AG08396 (cell line): ENCODE results near the gene MRPL1.
"Not testable (repeated sequence)": the region's sequence is repeated elsewhere in the genome, so short reads cannot be mapped to it uniquely, and the experiment has no call there.

Experiments used
- DNase-seq: peaks from one replicate; pipeline ENCODE4 v3.0.0; 2012; ENCODE audit warnings: low spot score, mixed read lengths

MRPL1 gene

GRCh38 chr4:77913348-77913747, 50.7 kb downstream of the MRPL1 start:
- DNase-seq, result no peak

DNA sequence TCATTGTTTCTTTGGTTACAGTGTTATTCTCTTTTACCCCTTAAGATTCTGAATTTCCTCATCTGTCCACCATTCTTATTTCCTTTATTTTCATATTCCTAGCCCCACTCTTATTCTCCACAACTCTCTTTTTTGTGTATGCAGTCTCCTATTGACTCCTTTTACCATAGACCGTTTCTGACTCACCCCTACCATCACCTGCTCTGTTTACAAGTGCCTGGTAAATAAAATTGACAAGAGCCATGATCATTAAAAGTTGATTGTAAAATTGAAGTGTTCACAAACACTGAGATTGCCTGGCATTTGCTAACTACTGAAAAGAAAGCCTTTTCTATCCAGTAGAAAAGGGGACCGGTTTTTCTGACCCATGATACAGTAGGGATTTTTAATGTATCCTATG, 54.4 kb downstream of the MRPL1 start:
- no peak for DNase-seq

- DNase-seq, result no peak
Measured at GRCh38 chr4:77917601-77918000, 55.0 kb downstream of the MRPL1 start.

DNA sequence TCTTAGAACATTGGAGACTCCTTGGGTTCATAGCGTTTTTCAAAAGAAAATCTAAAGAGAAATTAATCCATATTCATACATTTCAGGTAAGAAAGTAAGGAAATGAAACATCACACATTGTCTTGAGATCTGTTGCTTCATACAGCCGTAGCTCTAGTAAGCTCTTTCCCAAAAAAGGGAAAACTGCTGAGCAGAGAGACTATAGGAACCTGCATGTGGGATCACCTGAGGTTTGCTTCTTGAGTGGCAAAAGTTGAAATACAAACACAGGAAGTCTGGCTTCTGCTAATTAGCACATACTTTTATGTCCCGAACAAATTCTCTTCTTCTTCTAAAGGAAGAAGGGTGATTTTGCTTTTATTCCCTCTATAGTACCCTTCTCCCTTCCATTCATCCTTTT, 57.7 kb downstream of the MRPL1 start:
- no peak for DNase-seq

DNA sequence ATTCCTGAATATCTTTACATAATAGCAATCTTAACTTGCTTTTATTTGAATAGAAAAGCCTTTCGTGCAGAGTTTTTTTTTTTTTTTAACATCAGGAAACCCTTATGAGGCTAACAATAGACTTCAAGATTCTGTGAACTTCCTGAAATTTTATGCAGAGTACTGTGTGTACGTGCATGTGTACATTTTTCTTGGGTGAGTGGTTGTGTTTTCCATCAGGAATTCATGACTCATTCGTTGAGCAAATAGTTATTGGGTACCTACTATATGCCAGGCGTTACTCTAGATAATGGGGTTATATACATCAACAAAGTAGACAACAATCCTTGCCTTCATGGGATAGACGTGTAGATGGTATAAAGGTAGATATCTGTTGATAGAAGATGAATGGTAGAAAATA, 59.1 kb downstream of the MRPL1 start:
- DNase-seq, result peak; percentile 40

DNA sequence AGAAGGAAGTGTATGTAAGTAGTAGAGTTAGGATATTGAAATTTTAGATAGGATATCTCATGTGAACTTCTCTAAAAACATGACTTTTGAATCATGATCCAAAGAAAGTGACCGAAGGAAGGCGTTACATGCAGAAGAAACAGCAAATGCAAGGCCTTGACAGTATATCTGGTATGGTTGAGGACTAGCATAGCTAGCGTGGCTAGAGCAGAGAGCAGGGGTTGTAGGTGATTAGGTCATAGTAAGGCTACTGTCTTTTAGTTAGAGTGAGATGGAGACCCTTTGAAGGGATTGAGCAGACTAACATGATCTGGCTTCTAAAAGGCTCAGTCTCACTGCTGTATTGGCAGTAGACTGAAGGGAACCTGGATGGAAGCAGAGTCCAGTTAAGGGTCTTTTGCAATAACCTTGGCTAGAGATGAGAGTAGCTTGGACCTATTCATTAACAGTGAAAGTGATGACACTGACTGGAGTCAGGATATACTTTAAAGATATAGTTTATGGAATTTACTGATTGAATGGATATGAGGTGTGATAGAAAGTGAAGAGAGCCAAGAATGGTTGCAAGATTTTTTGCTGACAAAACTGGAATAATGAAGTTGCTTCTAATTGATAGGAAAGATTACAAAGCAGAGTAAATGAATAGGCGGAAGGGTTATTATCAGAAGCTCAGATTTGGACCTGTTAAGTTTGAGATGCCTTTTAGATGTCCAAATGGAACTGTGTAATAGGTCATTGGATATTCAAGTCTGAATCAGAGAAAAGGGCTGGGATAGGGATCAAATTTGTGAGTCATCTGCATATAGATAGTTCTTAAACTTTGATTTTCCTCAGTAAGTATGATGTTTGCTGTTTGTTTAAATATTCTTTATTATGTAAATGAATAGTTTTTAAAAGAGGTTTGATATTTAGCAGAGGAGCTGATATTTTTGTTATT, 59.8 kb downstream of the MRPL1 start:
- peak; percentile 13 for DNase-seq

DNA sequence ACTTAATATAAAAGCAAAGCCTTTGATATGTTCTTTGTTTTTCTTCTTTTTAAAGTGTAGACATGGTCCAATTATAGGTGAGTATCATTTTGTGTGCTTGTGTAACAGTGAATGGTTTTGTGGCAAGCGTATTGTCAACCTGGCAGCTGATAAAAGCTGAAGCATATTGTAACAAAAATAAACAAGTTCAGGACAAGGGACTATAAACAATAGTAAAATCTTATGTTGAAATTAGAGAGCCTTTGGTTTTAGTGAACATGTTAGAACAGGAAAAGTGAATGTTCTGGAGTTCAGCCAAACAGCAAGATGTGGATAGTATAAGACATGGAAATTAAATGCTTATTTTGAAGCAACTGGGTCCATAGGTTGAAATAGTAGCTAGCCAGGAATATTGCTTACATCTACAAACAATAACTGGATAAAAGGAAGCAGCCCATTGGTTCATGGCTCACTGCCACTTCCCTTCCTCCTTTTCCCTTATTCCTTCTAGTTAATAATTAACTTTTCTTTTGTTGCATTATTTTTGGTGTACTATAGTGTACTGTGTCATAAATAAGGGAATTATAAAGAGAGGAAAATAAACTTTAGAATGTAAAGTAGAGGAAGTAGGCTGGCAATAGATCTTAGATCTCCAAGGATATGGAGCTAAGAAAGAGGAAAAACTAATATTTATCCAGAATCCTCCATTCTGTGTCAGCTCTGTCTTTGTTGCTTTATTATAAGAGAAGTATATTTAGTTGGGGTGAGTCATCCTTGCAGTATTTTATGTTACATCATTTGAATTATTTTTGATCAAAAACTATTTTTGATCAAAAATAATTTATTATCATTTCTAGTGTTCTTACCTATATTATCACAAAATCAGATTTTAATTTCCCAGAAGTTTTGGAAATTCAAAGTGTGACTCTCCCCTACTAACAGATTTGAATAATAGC, 65.6 kb downstream of the MRPL1 start:
- no peak for DNase-seq

DNA sequence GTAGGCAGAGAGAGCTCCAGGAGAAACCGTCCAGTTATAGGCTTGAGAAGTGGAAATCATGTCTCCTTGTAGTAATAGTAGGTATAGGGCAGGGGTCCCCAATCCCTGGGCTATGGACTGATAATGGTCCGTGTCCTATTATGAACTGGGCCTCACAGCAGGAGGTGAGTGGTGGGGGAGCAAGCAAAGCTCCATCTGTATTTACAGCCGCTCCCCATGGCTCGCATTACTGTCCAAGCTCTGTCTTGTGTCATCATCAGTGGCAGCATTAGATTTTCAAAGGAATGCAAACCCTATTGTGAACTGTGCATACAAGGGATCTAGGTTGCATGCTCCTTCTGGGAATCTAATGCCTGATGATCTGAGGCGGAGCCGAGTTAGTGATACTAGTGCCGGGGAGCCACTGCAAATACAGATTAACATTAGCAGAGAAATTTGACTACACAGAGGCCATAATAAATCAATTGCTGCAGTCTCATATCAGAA, 67.6 kb downstream of the MRPL1 start:
- DNase-seq, result no peak

- no peak for DNase-seq
Measured at GRCh38 chr4:77930876-77931275, 68.2 kb downstream of the MRPL1 start.

DNA sequence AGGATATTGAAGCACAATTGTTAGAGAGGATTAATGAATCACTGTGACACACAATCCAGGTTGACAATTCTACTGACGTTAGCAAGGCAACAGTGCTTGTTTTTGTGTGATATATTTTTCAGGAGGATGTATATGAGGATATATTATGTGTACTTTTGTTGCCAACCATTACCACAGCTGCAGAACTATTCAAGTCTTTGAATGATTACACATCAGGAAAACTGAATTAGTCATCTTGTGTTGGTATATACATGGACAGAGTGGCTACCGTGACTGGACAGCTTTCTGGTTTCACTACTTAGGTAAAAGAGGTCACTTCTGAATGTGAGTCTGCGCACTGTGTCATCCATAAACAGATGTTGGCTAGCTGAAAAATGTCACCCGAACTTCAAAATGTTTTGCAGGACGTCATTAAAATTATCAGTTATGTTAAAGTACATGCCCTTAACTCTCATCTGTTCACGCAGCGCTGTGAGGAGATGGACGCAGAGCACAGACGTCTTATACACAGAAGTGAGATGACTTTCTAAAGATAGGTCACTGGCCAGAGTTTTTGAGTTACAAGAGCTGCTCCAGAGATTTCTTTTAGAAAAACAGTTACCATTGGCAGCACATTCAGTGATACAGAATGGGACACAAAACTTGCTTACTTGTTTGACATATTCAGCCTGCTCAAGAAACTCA, 69.0 kb downstream of the MRPL1 start:
- peak; percentile 22 for DNase-seq

GRCh38 chr4:77938560-77938959, 75.9 kb downstream of the MRPL1 start:
- DNase-seq, result no peak

DNA sequence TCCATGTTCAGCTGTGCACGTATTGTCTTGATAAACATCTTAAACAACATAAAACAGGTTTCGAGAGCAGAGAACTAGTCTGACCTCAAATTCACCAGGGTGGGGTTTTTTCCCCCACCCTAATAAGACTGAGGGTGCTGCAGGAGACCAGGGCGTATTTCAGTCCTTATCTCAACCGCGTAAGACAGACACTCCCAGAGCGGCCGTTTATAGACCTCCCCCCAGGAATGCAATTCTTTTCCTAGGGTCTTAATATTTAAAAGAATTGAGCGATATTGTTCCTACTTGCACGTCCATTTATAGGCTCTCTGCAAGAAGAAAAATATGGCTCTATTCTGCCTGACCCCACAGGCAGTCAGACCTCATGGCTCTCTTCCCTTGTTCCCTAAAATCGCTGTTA, 83.3 kb downstream of the MRPL1 start:
- not testable (repeated sequence) for DNase-seq

- no peak for DNase-seq
Measured at GRCh38 chr4:77950203-77950602, 87.6 kb downstream of the MRPL1 start.

DNA sequence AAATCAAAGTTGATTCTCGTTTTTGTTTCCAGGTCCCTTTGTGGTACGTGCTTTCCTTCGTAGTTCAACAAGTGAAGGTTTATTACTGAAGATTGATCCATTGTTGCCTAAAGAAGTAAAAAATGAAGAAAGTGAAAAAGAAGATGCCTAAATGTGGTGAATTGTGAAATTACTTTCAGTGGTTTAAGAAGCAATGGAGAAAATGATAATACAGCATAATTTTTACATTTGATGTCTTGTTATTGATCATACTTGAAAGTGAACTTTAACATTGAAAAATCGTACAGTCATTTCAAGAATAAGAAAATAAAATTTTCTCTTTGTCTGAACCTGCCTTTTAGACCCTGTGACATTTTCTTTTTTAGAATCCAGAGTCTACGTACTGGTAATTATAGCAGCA, 89.8 kb downstream of the MRPL1 start:
- no peak for DNase-seq

DNA sequence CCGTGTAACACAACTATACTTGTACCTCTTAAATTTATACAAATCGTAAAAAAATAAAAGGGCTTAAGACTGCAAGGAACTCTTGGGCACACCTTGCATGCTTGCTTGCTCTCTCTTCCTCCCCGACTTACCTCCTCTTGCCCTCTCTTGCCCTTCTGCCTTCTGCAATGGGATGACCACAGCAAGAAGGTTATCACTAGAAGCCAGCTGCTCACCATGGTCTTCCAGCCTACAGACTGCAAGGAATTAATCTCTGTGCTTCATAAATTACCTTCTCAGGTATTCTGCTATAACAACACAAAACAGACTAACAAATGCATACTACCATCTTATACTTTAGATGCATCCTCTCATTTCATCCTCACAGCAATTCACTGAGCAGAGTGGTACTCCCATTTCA, 92.1 kb downstream of the MRPL1 start:
- no peak for DNase-seq

DNA sequence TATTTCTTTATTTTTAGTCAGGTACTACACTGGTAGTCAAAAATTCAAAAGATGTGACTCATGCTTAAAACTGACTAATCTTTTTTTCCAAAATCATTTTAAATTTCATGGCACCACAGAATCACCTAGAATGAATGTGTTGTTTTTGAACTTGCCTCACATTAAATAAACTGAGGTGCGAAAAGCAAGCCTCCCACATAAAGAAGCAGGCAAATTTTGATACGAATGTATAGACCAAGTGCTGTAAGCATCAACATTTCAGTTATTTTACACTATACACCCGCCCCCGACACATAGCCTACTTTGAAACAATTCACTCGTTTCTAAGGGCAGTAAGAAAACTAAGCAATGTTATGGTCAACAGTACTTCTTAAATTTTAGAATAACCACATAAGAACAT, 94.3 kb downstream of the MRPL1 start:
- no peak for DNase-seq

- DNase-seq, result no peak
Measured at GRCh38 chr4:77958897-77959296, 96.3 kb downstream of the MRPL1 start.

- peak; percentile 20 for DNase-seq
Measured at GRCh38 chr4:77959566-77960338, 97.1 kb downstream of the MRPL1 start.

- no peak for DNase-seq
Measured at GRCh38 chr4:77960367-77960766, 97.7 kb downstream of the MRPL1 start.

- DNase-seq, result no peak
Measured at GRCh38 chr4:77963004-77963403, 100.4 kb downstream of the MRPL1 start.

DNA sequence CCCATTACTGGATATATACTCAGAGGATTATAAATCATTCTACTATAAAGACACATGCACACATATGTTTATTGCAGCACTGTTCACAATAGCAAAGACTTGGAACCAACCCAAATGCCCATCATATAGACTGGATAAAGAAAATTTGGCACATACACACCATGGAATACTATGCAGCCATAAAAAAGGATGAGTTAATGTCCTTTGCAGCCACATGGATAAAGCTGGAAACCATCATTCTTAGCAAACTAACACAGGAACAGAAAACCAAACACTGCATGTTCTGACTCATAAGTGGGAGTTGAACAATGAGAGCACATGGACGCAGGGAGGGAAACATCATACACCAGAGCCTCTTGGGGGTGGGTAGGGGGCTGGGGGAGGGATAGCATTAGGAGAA, 111.0 kb downstream of the MRPL1 start:
- DNase-seq, result not testable (repeated sequence)
